GM04503 (cell line): ENCODE measurements around the gene FAM107A.

ENCODE experiments used
- DNase-seq: peaks from one replicate; pipeline ENCODE4 v3.0.0-alpha.2; 2012; ENCODE audit warnings: low read depth

FAM107A gene

GRCh38 chr3:58577269-58577821 lies at the start of gene FAM107A:
Gene FAM107A, minus strand, starts transcription at chr3:58577391. Its CDS starts 7,531 bp downstream, at chr3:58569860.
- DNase-seq, result peak; percentile 64

GRCh38 chr3:58625196-58625824 lies 48.1 kb upstream of the FAM107A start:
- no peak for DNase-seq

GRCh38 chr3:58624550-58624949 lies 47.4 kb upstream of the FAM107A start:
- DNase-seq, result no peak

- no peak for DNase-seq
Observed at GRCh38 chr3:58623961-58624360, 46.8 kb upstream of the FAM107A start.

GRCh38 chr3:58623478-58623877 lies 46.3 kb upstream of the FAM107A start:
- DNase-seq, result no peak

- no peak for DNase-seq
Observed at GRCh38 chr3:58622892-58623291, 45.7 kb upstream of the FAM107A start.

- no peak for DNase-seq
Observed at GRCh38 chr3:58622436-58622835, 45.2 kb upstream of the FAM107A start.

- DNase-seq, result no peak
Observed at GRCh38 chr3:58621086-58621830, 44.1 kb upstream of the FAM107A start.

- DNase-seq, result no peak
Observed at GRCh38 chr3:58620421-58620820, 43.2 kb upstream of the FAM107A start.

- no peak for DNase-seq
Observed at GRCh38 chr3:58617338-58617761, 40.2 kb upstream of the FAM107A start.

GRCh38 chr3:58613236-58614132 lies 36.3 kb upstream of the FAM107A start:
- no peak for DNase-seq

- no peak for DNase-seq
Observed at GRCh38 chr3:58612830-58613229, 35.6 kb upstream of the FAM107A start.

- no peak for DNase-seq
Observed at GRCh38 chr3:58609990-58610389, 32.8 kb upstream of the FAM107A start.

GRCh38 chr3:58608648-58609047 lies 31.5 kb upstream of the FAM107A start:
- DNase-seq, result no peak

- no peak for DNase-seq
Observed at GRCh38 chr3:58607816-58608215, 30.6 kb upstream of the FAM107A start.

GRCh38 chr3:58606693-58607092 lies 29.5 kb upstream of the FAM107A start:
- no peak for DNase-seq

- DNase-seq, result no peak
Observed at GRCh38 chr3:58604031-58604430, 26.8 kb upstream of the FAM107A start.

GRCh38 chr3:58603606-58604005 lies 26.4 kb upstream of the FAM107A start:
- DNase-seq, result no peak

- DNase-seq, result no peak
Observed at GRCh38 chr3:58597770-58598310, 20.6 kb upstream of the FAM107A start.

GRCh38 chr3:58596834-58597518 lies 19.8 kb upstream of the FAM107A start:
- DNase-seq, result no peak

- no peak for DNase-seq
Observed at GRCh38 chr3:58594117-58594516, 16.9 kb upstream of the FAM107A start.
